Uterus (tissue), 2 donors: ENCODE data around the gene SEC24A.

ENCODE experiments used
- CTCF ChIP-seq, 4 experiments: fragments of 200-600 bp in 2 of 4; fragments of 450-650 bp in 2 of 4; sonication (generic) in 2 of 4; IDR thresholded peaks; one replicate each; pipeline ENCODE4 v1.5.1; 2016 to 2019; ENCODE audit warnings: antibody characterized with exemption in 4 of 4, mild to moderate bottlenecking in 2 of 4, moderate library complexity in 1 of 4
- POLR2A ChIP-seq, 2 donors: fragments of 450-650 bp; IDR thresholded peaks; one replicate each; pipeline ENCODE4 v1.6.1; 2016; ENCODE audit warnings: antibody characterized with exemption in 2 of 2, mild to moderate bottlenecking in 1 of 2, moderate library complexity in 1 of 2

- TF ChIP-seq CTCF (IDR thresholded peaks at IDR 0.05) = no peak
- no peak for TF ChIP-seq POLR2A (IDR thresholded peaks at IDR 0.05)
Observed at GRCh38 chr5:134692722-134693121, 44.1 kb downstream of the SEC24A start.
